ENCODE results near the gene SMC2.

SMC2 gene

GRCh38 chr9:104094534-104095015, 466 bp downstream of the SMC2 start:
- no peak for DNase-seq (ENCODE audit: low read depth)
- no peak for TF ChIP-seq CTCF (IDR thresholded peaks at IDR 0.05; ENCODE audit: control insufficient read depth, extremely low read depth, insufficient read depth)
- H3K4me3 ChIP-seq (ENCODE audit: low read depth, low read length) = peak overlapping the region; percentile 72

- TF ChIP-seq CTCF (IDR thresholded peaks at IDR 0.05; ENCODE audit: control insufficient read depth, extremely low read depth, insufficient read depth) = no peak
- DNase-seq (ENCODE audit: low read depth) = no peak
- no peak overlapping the region for H3K4me3 ChIP-seq (ENCODE audit: low read depth, low read length)
Observed at GRCh38 chr9:104099630-104100029, 5.5 kb downstream of the SMC2 start.

GRCh38 chr9:104104360-104104759, 10.3 kb downstream of the SMC2 start:
- H3K4me3 ChIP-seq (ENCODE audit: low read depth, low read length) = no peak overlapping the region
- DNase-seq (ENCODE audit: low read depth) = no peak
- TF ChIP-seq CTCF (IDR thresholded peaks at IDR 0.05; ENCODE audit: control insufficient read depth, extremely low read depth, insufficient read depth) = no peak

GRCh38 chr9:104107799-104108198, 13.7 kb downstream of the SMC2 start:
- no peak for TF ChIP-seq CTCF (IDR thresholded peaks at IDR 0.05; ENCODE audit: control insufficient read depth, extremely low read depth, insufficient read depth)
- DNase-seq (ENCODE audit: low read depth) = no peak
- no peak overlapping the region for H3K4me3 ChIP-seq (ENCODE audit: low read depth, low read length)

GRCh38 chr9:104108315-104108714, 14.2 kb downstream of the SMC2 start:
- no peak for TF ChIP-seq CTCF (IDR thresholded peaks at IDR 0.05; ENCODE audit: control insufficient read depth, extremely low read depth, insufficient read depth)
- DNase-seq (ENCODE audit: low read depth) = no peak
- no peak overlapping the region for H3K4me3 ChIP-seq (ENCODE audit: low read depth, low read length)

GRCh38 chr9:104110509-104110908, 16.4 kb downstream of the SMC2 start:
- H3K4me3 ChIP-seq (ENCODE audit: low read depth, low read length) = no peak overlapping the region
- TF ChIP-seq CTCF (IDR thresholded peaks at IDR 0.05; ENCODE audit: control insufficient read depth, extremely low read depth, insufficient read depth) = no peak
- no peak for DNase-seq (ENCODE audit: low read depth)

- no peak for TF ChIP-seq CTCF (IDR thresholded peaks at IDR 0.05; ENCODE audit: control insufficient read depth, extremely low read depth, insufficient read depth)
- H3K4me3 ChIP-seq (ENCODE audit: low read depth, low read length) = no peak overlapping the region
- no peak for DNase-seq (ENCODE audit: low read depth)
Observed at GRCh38 chr9:104118916-104119315, 24.8 kb downstream of the SMC2 start.

All from LNCaP clone FGC (cell line).